ENCODE measurements around the gene GRAMD1B. TPM values are rescaled to one million over a fixed set of nuclear protein-coding genes. Genes with fewer than 3 reads are reported as not detected.

Gene GRAMD1B
- polyA plus RNA-seq, 2 of the 4 experiments (the other 2 are of a cell fraction): 55.5 to 108 TPM

- H3K4me2 ChIP-seq: peak overlapping the region; percentile 50
- TF ChIP-seq ESRRA (IDR thresholded peaks at IDR 0.05; ENCODE audit: borderline replicate concordance, low read length) (no peak), E2F6 (IDR thresholded peaks at IDR 0.05; ENCODE audit: borderline replicate concordance, low read depth) (no peak), POLR2AphosphoS2 (conservative IDR thresholded peaks at IDR 0.05; ENCODE audit: low read length) (no peak), MAFK (IDR thresholded peaks at IDR 0.05; ENCODE audit: partially characterized antibody) (no peak), HDAC2 (IDR thresholded peaks at IDR 0.05) (no peak)
- ChIA-PET CTCF (interaction anchor here (0.6 to 4.3 kb wide), 35 partner anchors 9 to 173 kb away, joined by 3 to 41 read pairs (median 6); no protein-coding TSS in a partner anchor), POLR2A (interaction anchor here (0.7 kb wide), 1 partner anchor 118 kb away, joined by 8 read pairs; no protein-coding TSS in a partner anchor)
- no peak overlapping the region for H3K4me3 ChIP-seq
- 89% methylated on average over 6 of the region's 6 CpGs for WGBS (ENCODE audit: missing lambda C conversion rate)
- peak; percentile 21 to 44; a peak in 3 of 6 replicates for ATAC-seq
- H3K4me1 ChIP-seq: peaks cover 57% of the 10 kb centered on the region
- FAIRE-seq: no peak
- no peaks in the 10 kb centered on the region for H3K9me3 ChIP-seq
- H3K27ac ChIP-seq: peak overlapping the region; percentile 50 to 75; a peak in 5 of 6 replicates
- DNase-seq (ENCODE audit: low read depth in 1 of 2, low spot score in 1 of 2): no peak
Observed at GRCh38 chr11:123580137-123580536, 150.1 kb downstream of the GRAMD1B start.

GRCh38 chr11:123580557-123581275, 150.6 kb downstream of the GRAMD1B start:
- Histone ChIP-seq H3K27ac (peak overlapping the region; percentile 60 to 75), H3K4me3 (no peak overlapping the region), H3K9me3 (no peaks in the 10 kb centered on the region), H3K4me1 (peaks cover 63% of the 10 kb centered on the region), H3K4me2 (peak overlapping the region; percentile 50)
- ATAC-seq (peak; percentile 64 to 82), DNase-seq (ENCODE audit: low read depth in 1 of 2, low spot score in 1 of 2) (peak; percentile 55 to 65), FAIRE-seq (no peak)
- POLR2A ChIA-PET: interaction anchor here (0.7 kb wide), 1 partner anchor 118 kb away, joined by 8 read pairs; no protein-coding TSS in a partner anchor
- 10% methylated on average over 24 of the region's 25 CpGs for WGBS (ENCODE audit: missing lambda C conversion rate)
- CTCF ChIA-PET: interaction anchor here (0.5 to 4.3 kb wide), 43 partner anchors 10 to 985 kb away, joined by 3 to 41 read pairs (median 5); partner anchors contain the start of gene SCN3B
- TF ChIP-seq RNF2 (IDR thresholded peaks at IDR 0.05; ENCODE audit: borderline replicate concordance, low read depth) (no peak), EP300 (IDR thresholded peaks at IDR 0.05) (no peak), CTCF (IDR thresholded peaks at IDR 0.05) (peak; percentile 75), MAX (IDR thresholded peaks at IDR 0.05) (peak; percentile 51), RAD21 (conservative IDR thresholded peaks at IDR 0.05 in 1 of 2, IDR thresholded peaks at IDR 0.05 in 1 of 2) (peak; percentile 76 to 78), FOSL2 (IDR thresholded peaks at IDR 0.05) (no peak), FOSL2 (CRISPR knock-in tag; IDR thresholded peaks at IDR 0.05) (no peak), E2F6 (IDR thresholded peaks at IDR 0.05; ENCODE audit: borderline replicate concordance, low read depth) (peak; percentile 48; the same call in 1 of the 2 replicates), MAFK (IDR thresholded peaks at IDR 0.05; ENCODE audit: partially characterized antibody) (no peak), SMC3 (IDR thresholded peaks at IDR 0.05) (peak; percentile 84), CBX8 (IDR thresholded peaks at IDR 0.05) (no peak), RCOR1 (IDR thresholded peaks at IDR 0.05; ENCODE audit: low read depth, low read length) (no peak)

- no peak overlapping the region; the same call in 2 of the 3 replicates for H3K4me2 ChIP-seq
- FAIRE-seq (no peak), ATAC-seq (no peak), DNase-seq (ENCODE audit: low read depth in 1 of 2, low spot score in 1 of 2) (no peak)
- CTCF ChIA-PET: interaction anchor here (0.9 to 4.3 kb wide), 19 partner anchors 8 to 125 kb away, joined by 3 to 41 read pairs (median 6); partner anchors contain the start of gene SCN3B
- WGBS (ENCODE audit: missing lambda C conversion rate): 83% methylated on average over 15 of the region's 22 CpGs
- H3K27ac ChIP-seq: peak overlapping the region in 1 of 2 experiments; percentile 75; a peak in 3 of 6 replicates
- H3K9me3 ChIP-seq: no peaks in the 10 kb centered on the region
- POLR2A ChIA-PET: no interaction called here
- peaks cover 63% of the 10 kb centered on the region for H3K4me1 ChIP-seq
- TF ChIP-seq PHF8 (IDR thresholded peaks at IDR 0.05; ENCODE audit: borderline replicate concordance, low read depth) (no peak), EHMT2 (IDR thresholded peaks at IDR 0.05; ENCODE audit: low read depth) (no peak), GATA3 (IDR thresholded peaks at IDR 0.05; ENCODE audit: borderline replicate concordance) (no peak), SREBF2 (IDR thresholded peaks at IDR 0.05) (no peak), NR3C1 (IDR thresholded peaks at IDR 0.05) (no peak), ZFP36 (IDR thresholded peaks at IDR 0.05; ENCODE audit: borderline replicate concordance, partially characterized antibody) (no peak), USF2 (IDR thresholded peaks at IDR 0.05) (no peak), FOSL2 (IDR thresholded peaks at IDR 0.05) (no peak), FOSL2 (CRISPR knock-in tag; IDR thresholded peaks at IDR 0.05) (no peak), RARB (CRISPR knock-in tag; IDR thresholded peaks at IDR 0.05) (no peak), SMC3 (IDR thresholded peaks at IDR 0.05) (no peak)
- no peak overlapping the region for H3K4me3 ChIP-seq
Observed at GRCh38 chr11:123581651-123582399, 151.8 kb downstream of the GRAMD1B start.
